ENCODE measurements around the gene SLC43A2. TPM values are rescaled to one million over a fixed set of nuclear protein-coding genes. Genes with fewer than 3 reads are reported as not detected.
"Not testable (repeated sequence)": the region's sequence is repeated elsewhere in the genome, so short reads cannot be mapped to it uniquely, and the experiment has no call there.

Gene SLC43A2
- total and polyA plus RNA-seq, 4 donors = 17.2 to 42.8 (median 29.8) TPM

GRCh38 chr17:1532836-1533602 lies 95.6 kb downstream of the SLC43A2 start:
- no peak for DNase-seq (ENCODE audit: low read depth in 4 of 6, low spot score in 6 of 6)
- Histone ChIP-seq H3K4me3 (ENCODE audit: low read depth, low read length) (no peak overlapping the region), H3K9me3 (ENCODE audit: control insufficient read depth, insufficient read depth, low read length) (no peaks in the 10 kb centered on the region), H3K27me3 (ENCODE audit: control insufficient read depth, insufficient read depth, low read length) (no peaks in the 10 kb centered on the region), H3K4me1 (ENCODE audit: control insufficient read depth, insufficient read depth, low read length) (no peaks in the 10 kb centered on the region), H3K36me3 (ENCODE audit: control insufficient read depth, insufficient read depth, low read length) (peaks cover 75% of the 10 kb centered on the region), H3K27ac (ENCODE audit: low read depth, low read length) (no peak overlapping the region)
- 89% methylated on average over 6 of the region's 10 CpGs for WGBS (ENCODE audit: insufficient coverage)

- no peak overlapping the region for H3K27ac ChIP-seq (ENCODE audit: low read depth, low read length)
- no CpG with 5 or more reads among the region's 2 CpGs for WGBS (ENCODE audit: insufficient coverage)
- H3K4me1 ChIP-seq (ENCODE audit: control insufficient read depth, insufficient read depth, low read length) = no peaks in the 10 kb centered on the region
- H3K36me3 ChIP-seq (ENCODE audit: control insufficient read depth, insufficient read depth, low read length) = peaks cover 73% of the 10 kb centered on the region
- DNase-seq (ENCODE audit: low read depth in 4 of 6, low spot score in 6 of 6) = no peak
- no peak overlapping the region for H3K4me3 ChIP-seq (ENCODE audit: low read depth, low read length)
- no peaks in the 10 kb centered on the region for H3K9me3 ChIP-seq (ENCODE audit: control insufficient read depth, insufficient read depth, low read length)
- no peaks in the 10 kb centered on the region for H3K27me3 ChIP-seq (ENCODE audit: control insufficient read depth, insufficient read depth, low read length)
Measured at GRCh38 chr17:1529863-1530262, 98.8 kb downstream of the SLC43A2 start.

GRCh38 chr17:1526876-1527275 lies 101.8 kb downstream of the SLC43A2 start:
- H3K4me1 ChIP-seq (ENCODE audit: control insufficient read depth, insufficient read depth, low read length); H3K27me3 ChIP-seq (ENCODE audit: control insufficient read depth, insufficient read depth, low read length); H3K9me3 ChIP-seq (ENCODE audit: control insufficient read depth, insufficient read depth, low read length); DNase-seq (ENCODE audit: low read depth in 4 of 6, low spot score in 6 of 6); H3K27ac ChIP-seq (ENCODE audit: low read depth, low read length); H3K4me3 ChIP-seq (ENCODE audit: low read depth, low read length): not testable (repeated sequence)
- 100% methylated on average over 1 of the region's 4 CpGs for WGBS (ENCODE audit: insufficient coverage)
- peaks cover 60% of the 10 kb centered on the region for H3K36me3 ChIP-seq (ENCODE audit: control insufficient read depth, insufficient read depth, low read length)

GRCh38 chr17:1522626-1523025 lies 106.0 kb downstream of the SLC43A2 start:
- Histone ChIP-seq H3K36me3 (ENCODE audit: control insufficient read depth, insufficient read depth, low read length) (peaks cover 52% of the 10 kb centered on the region), H3K27ac (ENCODE audit: low read depth, low read length) (no peak overlapping the region), H3K4me1 (ENCODE audit: control insufficient read depth, insufficient read depth, low read length) (peaks cover 7% of the 10 kb centered on the region), H3K27me3 (ENCODE audit: control insufficient read depth, insufficient read depth, low read length) (no peaks in the 10 kb centered on the region), H3K4me3 (ENCODE audit: low read depth, low read length) (no peak overlapping the region), H3K9me3 (ENCODE audit: control insufficient read depth, insufficient read depth, low read length) (no peaks in the 10 kb centered on the region)
- WGBS (ENCODE audit: insufficient coverage) = 89% methylated on average over 3 of the region's 5 CpGs
- no peak for DNase-seq (ENCODE audit: low read depth in 4 of 6, low spot score in 6 of 6)

GRCh38 chr17:1521086-1521640 lies 107.5 kb downstream of the SLC43A2 start:
- Histone ChIP-seq H3K36me3 (ENCODE audit: control insufficient read depth, insufficient read depth, low read length) (peaks cover 42% of the 10 kb centered on the region), H3K4me1 (ENCODE audit: control insufficient read depth, insufficient read depth, low read length) (peaks cover 14% of the 10 kb centered on the region), H3K27ac (ENCODE audit: low read depth, low read length) (no peak overlapping the region), H3K9me3 (ENCODE audit: control insufficient read depth, insufficient read depth, low read length) (no peaks in the 10 kb centered on the region), H3K4me3 (ENCODE audit: low read depth, low read length) (no peak overlapping the region), H3K27me3 (ENCODE audit: control insufficient read depth, insufficient read depth, low read length) (no peaks in the 10 kb centered on the region)
- 78% methylated on average over 7 of the region's 10 CpGs for WGBS (ENCODE audit: insufficient coverage)
- DNase-seq (ENCODE audit: low read depth in 4 of 6, low spot score in 6 of 6) = peak in 1 of 6 donors; percentile 71

- WGBS (ENCODE audit: insufficient coverage) = 94% methylated on average over 7 of the region's 7 CpGs
- no peaks in the 10 kb centered on the region for H3K27me3 ChIP-seq (ENCODE audit: control insufficient read depth, insufficient read depth, low read length)
- DNase-seq (ENCODE audit: low read depth in 4 of 6, low spot score in 6 of 6) = no peak
- H3K4me1 ChIP-seq (ENCODE audit: control insufficient read depth, insufficient read depth, low read length) = peaks cover 23% of the 10 kb centered on the region
- H3K9me3 ChIP-seq (ENCODE audit: control insufficient read depth, insufficient read depth, low read length) = no peaks in the 10 kb centered on the region
- no peak overlapping the region for H3K4me3 ChIP-seq (ENCODE audit: low read depth, low read length)
- no peak overlapping the region for H3K27ac ChIP-seq (ENCODE audit: low read depth, low read length)
- peaks cover 35% of the 10 kb centered on the region for H3K36me3 ChIP-seq (ENCODE audit: control insufficient read depth, insufficient read depth, low read length)
Measured at GRCh38 chr17:1519678-1520077, 109.0 kb downstream of the SLC43A2 start.

Small RNA genes within 50 kb of the gene (small RNA-seq; reads per million reads assigned to genes)
- gene RN7SL105P (ENCODE audit: low replicate concordance) = not detected

Other genes starting within 250 kb of the SLC43A2 start
- 100 to 1,000 TPM; 408 to 486 TPM for gene YWHAE, start 228.6 kb downstream of the SLC43A2 start, total RNA-seq
- 1,000 to 10,000 TPM; 1,650 to 1,947 TPM for gene YWHAE, start 228.6 kb downstream of the SLC43A2 start, polyA plus RNA-seq (ENCODE audit: insufficient read length in 2 of 2)
- 100 to 1,000 TPM in 1 of 2 donors, 10 to 100 TPM in 1; 78.4 to 105 TPM for gene CRK, start 172.6 kb downstream of the SLC43A2 start, total RNA-seq
- 10 to 100 TPM; 70.2 to 82.7 TPM for gene CRK, start 172.6 kb downstream of the SLC43A2 start, polyA plus RNA-seq (ENCODE audit: insufficient read length in 2 of 2)
- 10 to 100 TPM; 23.3 to 38.4 TPM for gene MYO1C, start 136.1 kb downstream of the SLC43A2 start, total RNA-seq
- 10 to 100 TPM; 20.8 to 42.0 TPM for gene MYO1C, start 136.1 kb downstream of the SLC43A2 start, polyA plus RNA-seq (ENCODE audit: insufficient read length in 2 of 2)
- gene INPP5K, start 112.2 kb downstream of the SLC43A2 start, total RNA-seq = 10 to 100 TPM; 22.5 to 30.2 TPM
- 10 to 100 TPM; 32.4 to 38.9 TPM for gene INPP5K, start 112.2 kb downstream of the SLC43A2 start, polyA plus RNA-seq (ENCODE audit: insufficient read length in 2 of 2)
- gene PITPNA, start 66.0 kb downstream of the SLC43A2 start, total RNA-seq = 10 to 100 TPM; 37.7 to 38.6 TPM
- 100 to 1,000 TPM; 148 to 155 TPM for gene PITPNA, start 66.0 kb downstream of the SLC43A2 start, polyA plus RNA-seq (ENCODE audit: insufficient read length in 2 of 2)
- 10 to 100 TPM in 1 of 2 donors, 1 to 10 TPM in 1; 4.2 to 10.7 TPM for gene SCARF1, start 16.9 kb upstream of the SLC43A2 start, total RNA-seq
- gene SCARF1, start 16.9 kb upstream of the SLC43A2 start, polyA plus RNA-seq (ENCODE audit: insufficient read length in 2 of 2) = 1 to 10 TPM; 7.1 to 9.5 TPM
- gene RILP, start 21.0 kb upstream of the SLC43A2 start, total RNA-seq = 10 to 100 TPM in 1 of 2 donors, 1 to 10 TPM in 1; 7.3 to 14.7 TPM
- gene RILP, start 21.0 kb upstream of the SLC43A2 start, polyA plus RNA-seq (ENCODE audit: insufficient read length in 2 of 2) = 10 to 100 TPM in 1 of 2 donors, 1 to 10 TPM in 1; 6.9 to 10.1 TPM
- gene PRPF8, start 56.0 kb upstream of the SLC43A2 start, total RNA-seq = 100 to 1,000 TPM; 138 to 151 TPM
- 100 to 1,000 TPM; 254 to 290 TPM for gene PRPF8, start 56.0 kb upstream of the SLC43A2 start, polyA plus RNA-seq (ENCODE audit: insufficient read length in 2 of 2)
- gene TLCD2, start 81.5 kb upstream of the SLC43A2 start, total RNA-seq = 1 to 10 TPM; 2.1 to 3.2 TPM
- 1 to 10 TPM; 1.4 to 2.9 TPM for gene TLCD2, start 81.5 kb upstream of the SLC43A2 start, polyA plus RNA-seq (ENCODE audit: insufficient read length in 2 of 2)
- gene WDR81, start 95.9 kb upstream of the SLC43A2 start, total RNA-seq = 10 to 100 TPM in 1 of 2 donors, 1 to 10 TPM in 1; 9.9 to 15.4 TPM
- gene WDR81, start 95.9 kb upstream of the SLC43A2 start, polyA plus RNA-seq (ENCODE audit: insufficient read length in 2 of 2) = 10 to 100 TPM; 12.5 to 17.0 TPM
- gene SERPINF2, start 114.0 kb upstream of the SLC43A2 start, total RNA-seq = 1 to 10 TPM in 1 of 2 donors, not detected in 1; 1.9 TPM
- gene SERPINF2, start 114.0 kb upstream of the SLC43A2 start, polyA plus RNA-seq (ENCODE audit: insufficient read length in 2 of 2) = 1 to 10 TPM; 1.2 to 2.1 TPM
- 100 to 1,000 TPM; 120 to 605 TPM for gene SERPINF1, start 133.2 kb upstream of the SLC43A2 start, total RNA-seq
- 100 to 1,000 TPM in 1 of 2 donors, 10 to 100 TPM in 1; 29.9 to 155 TPM for gene SERPINF1, start 133.2 kb upstream of the SLC43A2 start, polyA plus RNA-seq (ENCODE audit: insufficient read length in 2 of 2)
- 10 to 100 TPM; 12.3 to 13.4 TPM for gene SMYD4, start 201.1 kb upstream of the SLC43A2 start, total RNA-seq
- 10 to 100 TPM; 11.8 to 20.1 TPM for gene SMYD4, start 201.1 kb upstream of the SLC43A2 start, polyA plus RNA-seq (ENCODE audit: insufficient read length in 2 of 2)
- 10 to 100 TPM; 25.2 to 27.8 TPM for gene RPA1, start 201.2 kb upstream of the SLC43A2 start, total RNA-seq
- 10 to 100 TPM; 88.3 to 89.5 TPM for gene RPA1, start 201.2 kb upstream of the SLC43A2 start, polyA plus RNA-seq (ENCODE audit: insufficient read length in 2 of 2)